D341Med (cell line): Measurements from ENCODE around the gene ASAP2.
A peak's percentile ranks its signal among the peaks of the same experiment; 100 is the strongest.

Experiments used
- DNase-seq: peaks from one replicate; pipeline ENCODE4 v3.0.0; 2012; ENCODE audit warnings: low spot score

ASAP2 gene

GRCh38 chr2:9403924-9404323, 197.3 kb downstream of the ASAP2 start:
- DNase-seq = no peak

DNA sequence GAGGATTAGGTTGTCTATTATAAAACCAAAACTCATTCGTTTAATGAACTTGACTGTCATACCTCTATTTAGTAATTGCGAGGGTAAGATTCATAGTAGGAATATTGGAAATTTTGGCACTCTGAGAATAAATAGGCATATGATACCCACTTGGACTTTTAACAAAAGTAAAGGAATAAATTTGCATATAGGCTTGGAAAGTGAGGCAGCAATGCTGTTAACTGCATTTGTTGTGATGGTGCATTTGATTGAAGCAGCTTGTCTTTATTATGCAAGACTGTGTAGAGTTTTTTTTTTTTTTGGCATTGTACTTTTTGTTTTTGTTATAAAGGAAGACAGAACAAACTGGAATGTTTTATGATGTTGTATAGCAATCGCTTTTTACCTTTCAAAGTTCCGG, 197.8 kb downstream of the ASAP2 start:
- no peak for DNase-seq

DNA sequence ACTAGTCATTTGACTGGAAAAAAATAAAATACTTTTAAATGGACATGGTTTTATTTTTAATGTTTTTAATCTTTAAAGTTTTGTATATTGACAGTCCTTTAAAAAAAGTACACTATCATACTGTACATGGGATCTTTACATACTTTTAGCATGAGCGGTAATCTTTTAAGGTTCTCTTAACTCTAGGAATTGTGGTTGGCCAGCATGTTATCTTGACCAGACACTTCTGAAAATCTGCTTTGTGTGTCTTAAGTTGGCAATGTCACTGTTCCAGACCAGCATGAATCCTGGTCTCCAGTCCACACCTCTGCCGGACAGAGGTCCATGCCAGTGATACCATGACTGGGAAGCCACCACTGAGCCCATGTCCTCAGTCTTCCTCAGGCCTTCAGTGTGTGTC, 199.0 kb downstream of the ASAP2 start:
- no peak for DNase-seq

GRCh38 chr2:9406529-9407362, 200.1 kb downstream of the ASAP2 start:
- no peak for DNase-seq

- no peak for DNase-seq
Measured at GRCh38 chr2:9407363-9407811, 200.8 kb downstream of the ASAP2 start.

DNA sequence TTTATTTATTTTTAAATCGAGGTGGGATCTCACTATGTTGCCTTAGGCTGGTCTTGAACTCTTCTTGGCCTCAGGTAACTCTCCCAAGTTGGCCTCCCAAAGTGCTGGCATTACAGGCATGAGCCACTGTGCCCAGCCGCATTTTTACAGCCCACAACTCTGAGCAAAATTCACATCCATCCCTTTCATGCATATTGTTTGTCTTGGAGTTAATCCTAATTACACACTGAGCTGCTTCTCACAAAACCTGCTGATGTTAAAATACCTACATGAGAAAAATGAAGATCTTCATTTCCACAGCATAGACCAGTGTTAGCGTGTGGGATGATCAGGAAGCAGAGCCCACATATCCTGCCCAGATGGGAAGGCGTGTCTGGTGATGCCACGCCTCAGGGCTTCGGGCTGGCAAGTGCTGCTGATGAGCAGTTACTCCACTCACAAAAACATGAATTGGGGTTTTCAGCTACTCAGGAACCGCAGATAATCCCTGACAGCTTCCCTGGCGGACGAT, 202.1 kb downstream of the ASAP2 start:
- DNase-seq = no peak

DNA sequence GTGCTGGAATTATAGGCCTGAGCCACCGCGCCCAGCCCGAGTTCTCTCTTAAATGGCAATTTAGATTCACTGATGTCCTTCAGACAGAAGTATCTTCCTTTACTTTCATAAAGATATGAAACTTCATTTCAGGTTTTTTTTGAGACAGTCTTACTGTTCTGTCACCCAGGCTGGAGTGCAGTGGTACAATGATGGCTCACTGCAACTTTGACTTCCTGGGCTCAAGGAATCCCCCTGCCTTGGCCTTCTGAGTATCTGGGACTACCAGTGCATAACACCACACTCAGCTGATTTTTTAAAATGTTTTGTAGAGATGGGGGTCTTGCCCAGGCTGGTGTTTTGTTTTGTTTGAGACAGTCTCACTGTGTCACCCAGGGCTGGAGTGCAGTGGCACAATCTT, 203.5 kb downstream of the ASAP2 start:
- no peak for DNase-seq

DNA sequence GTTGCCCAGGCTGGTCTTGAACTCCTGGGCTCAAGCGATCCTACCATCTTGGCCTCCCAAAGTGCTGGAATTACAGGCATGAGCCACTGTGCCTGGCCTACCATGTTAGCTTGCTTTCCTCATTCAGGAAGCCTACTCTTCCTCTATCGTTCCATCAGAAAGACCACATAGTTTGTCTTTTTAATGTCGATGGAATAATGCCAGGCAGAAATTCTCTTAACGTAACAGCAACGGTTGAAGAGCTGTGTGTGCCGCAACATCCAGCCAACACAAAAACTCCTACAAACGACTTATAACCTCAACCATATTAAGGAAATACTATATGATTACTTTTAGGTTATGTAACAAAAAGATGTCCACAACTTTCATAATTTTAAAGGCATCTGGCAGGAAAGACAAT, 206.2 kb downstream of the ASAP2 start:
- DNase-seq = no peak

DNA sequence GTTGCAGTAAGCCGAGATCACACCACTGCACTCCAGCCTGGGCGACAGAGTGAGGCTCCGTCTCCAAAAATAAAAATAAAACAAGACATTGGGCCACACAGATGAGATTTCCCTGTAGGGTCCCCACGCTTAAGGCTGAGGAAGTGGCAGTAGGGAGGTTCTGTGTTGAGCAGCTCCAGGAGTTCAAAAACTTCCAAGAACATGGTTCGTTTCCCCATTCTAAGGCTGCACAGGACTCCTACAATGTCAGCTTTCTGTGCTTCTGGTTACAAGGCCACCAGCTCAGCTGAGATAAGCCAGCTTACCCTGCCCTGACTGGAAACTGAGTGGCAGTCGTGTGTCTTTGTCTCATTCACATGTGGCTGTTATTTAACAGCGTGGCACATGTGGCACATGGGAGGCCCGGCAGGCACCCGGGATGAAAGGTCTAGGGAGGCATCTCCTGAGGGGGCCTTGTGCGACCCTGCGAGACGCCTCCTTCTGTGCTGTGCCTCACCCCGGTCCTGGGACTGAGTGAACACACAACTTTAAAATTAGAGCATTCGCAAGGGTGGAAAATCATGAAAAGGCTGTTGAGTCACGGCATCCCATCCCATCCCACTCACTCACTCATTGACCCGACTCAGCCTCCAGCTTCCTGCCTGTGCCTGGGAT, 209.0 kb downstream of the ASAP2 start:
- DNase-seq = no peak

- no peak for DNase-seq
Measured at GRCh38 chr2:9416267-9416961, 209.8 kb downstream of the ASAP2 start.

- no peak for DNase-seq
Measured at GRCh38 chr2:9416962-9417316, 210.3 kb downstream of the ASAP2 start.

GRCh38 chr2:9417725-9418124, 211.1 kb downstream of the ASAP2 start:
- no peak for DNase-seq

GRCh38 chr2:9418746-9419145, 212.1 kb downstream of the ASAP2 start:
- no peak for DNase-seq

DNA sequence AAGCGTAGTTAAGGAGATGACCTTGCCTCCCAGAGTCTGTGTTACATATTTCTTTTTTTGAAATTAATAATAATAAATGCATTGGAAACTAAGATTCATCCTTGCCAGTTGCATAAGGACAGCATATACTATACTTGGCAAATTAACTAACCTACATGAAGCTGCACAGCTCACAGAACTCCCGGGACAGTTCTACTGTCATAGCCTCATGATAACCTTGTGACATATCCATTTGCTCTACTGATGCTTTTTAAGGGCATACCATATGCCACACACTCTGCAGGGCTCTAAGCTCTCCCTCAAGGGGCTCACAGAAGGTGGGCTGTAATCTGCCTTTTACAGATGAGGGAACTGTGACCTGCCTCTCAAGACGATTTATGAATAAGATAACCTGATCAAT, 212.9 kb downstream of the ASAP2 start:
- DNase-seq = no peak

- DNase-seq = no peak
Measured at GRCh38 chr2:9420495-9420894, 213.9 kb downstream of the ASAP2 start.

GRCh38 chr2:9422321-9423099, 215.9 kb downstream of the ASAP2 start:
- peak; percentile 61 for DNase-seq

GRCh38 chr2:9423100-9423921, 216.7 kb downstream of the ASAP2 start, which contains the start of the genes CPSF3 and ITGB1BP1:
Gene CPSF3 (plus strand): TSS chr2:9423654. CDS start chr2:9423774, 120 bp downstream.
Gene ITGB1BP1 (minus strand): TSS chr2:9423528. CDS start chr2:9418697, 4,831 bp downstream.
- DNase-seq = peak; percentile 99

- no peak for DNase-seq
Measured at GRCh38 chr2:9423922-9424272, 217.3 kb downstream of the ASAP2 start.

GRCh38 chr2:9424447-9425164, 218.0 kb downstream of the ASAP2 start:
- no peak for DNase-seq

- no peak for DNase-seq
Measured at GRCh38 chr2:9428965-9429577, 222.5 kb downstream of the ASAP2 start.
